NAMALWA (cell line): ENCODE data around the gene MECR.

ENCODE experiments used
- DNase-seq: peaks from one replicate; pipeline ENCODE4 v3.0.0-alpha.2; 2015; ENCODE audit warnings: low spot score

Gene MECR

GRCh38 chr1:29230553-29231378 is at the start of gene MECR:
Gene MECR, minus strand, starts transcription at chr1:29230934. Its CDS starts 28 bp downstream, at chr1:29230906.
- DNase-seq: peak; percentile 95

- no peak for DNase-seq
These were observed 49.2 kb upstream of the MECR start for GRCh38 chr1:29279951-29280391.

- no peak for DNase-seq
These were observed 48.7 kb upstream of the MECR start for GRCh38 chr1:29279406-29279805.

- no peak for DNase-seq
These were observed 47.4 kb upstream of the MECR start for GRCh38 chr1:29278124-29278523.

GRCh38 chr1:29275435-29275834 is 44.7 kb upstream of the MECR start:
- DNase-seq: no peak

GRCh38 chr1:29272147-29272907 is 41.6 kb upstream of the MECR start:
- DNase-seq: no peak

- DNase-seq: no peak
These were observed 41.0 kb upstream of the MECR start for GRCh38 chr1:29271724-29272123.

- no peak for DNase-seq
These were observed 40.3 kb upstream of the MECR start for GRCh38 chr1:29270929-29271521.

- DNase-seq: no peak
These were observed 38.6 kb upstream of the MECR start for GRCh38 chr1:29269382-29269781.

- no peak for DNase-seq
These were observed 36.8 kb upstream of the MECR start for GRCh38 chr1:29267321-29268070.

- no peak for DNase-seq
These were observed 36.2 kb upstream of the MECR start for GRCh38 chr1:29266912-29267311.

- no peak for DNase-seq
These were observed 34.1 kb upstream of the MECR start for GRCh38 chr1:29264773-29265389.

- no peak for DNase-seq
These were observed 29.8 kb upstream of the MECR start for GRCh38 chr1:29260531-29260930.

GRCh38 chr1:29259802-29260441 is 29.2 kb upstream of the MECR start:
- no peak for DNase-seq

- DNase-seq: peak; percentile 35
These were observed 28.5 kb upstream of the MECR start for GRCh38 chr1:29258976-29259801.

- DNase-seq: no peak
These were observed 27.6 kb upstream of the MECR start for GRCh38 chr1:29258189-29258975.

- DNase-seq: no peak
These were observed 26.5 kb upstream of the MECR start for GRCh38 chr1:29256979-29257804.

- peak; percentile 60 for DNase-seq
These were observed 25.7 kb upstream of the MECR start for GRCh38 chr1:29256394-29256793.
